B cell (primary cell): ENCODE results near the gene GPHB5. TPM values are rescaled to one million over a fixed set of nuclear protein-coding genes. Genes with fewer than 3 reads are reported as not detected.

Source experiments
- ATAC-seq: fragments of 200-7000 bp; cut with Tn5 transposase; one replicate; pipeline ENCODE4 v1.10.0; 2021; ENCODE audit warnings: low read depth, mild to moderate bottlenecking, moderate number of reproducible peaks, moderate library complexity
- CTCF ChIA-PET: fragments of 350-600 bp; sonication (Branson Sonifier 250); formaldehyde crosslinking; loops from one replicate; lab custom pipeline; 2021; ENCODE audit warnings: antibody characterized with exemption, inconsistent platforms; lab: Charles Lee
- POLR2A ChIA-PET: fragments of 350-600 bp; sonication (Branson Sonifier 250); formaldehyde crosslinking; loops from one replicate; lab custom pipeline; 2021; ENCODE audit warnings: antibody characterized with exemption; lab: Charles Lee
- DNase-seq: peaks from one replicate; pipeline ENCODE4 v3.0.0; 2013
- H2AFZ ChIP-seq: 2 replicates; pipeline ENCODE4 v1.6.1; 2012; ENCODE audit warnings: mild to moderate bottlenecking, low read depth, low read length; ENCODE audit not compliant: insufficient read depth, poor library complexity, severe bottlenecking
- H3K27ac ChIP-seq, 2 donors: 1 replicate in 1 of 2; 2 replicates in 1 of 2; pipeline ENCODE4 v1.5.1; 2012 to 2013; ENCODE audit warnings: low read length in 2 of 2, mild to moderate bottlenecking in 2 of 2, moderate library complexity in 1 of 2
- H3K27me3 ChIP-seq, 4 experiments: fragments of 200-600 bp in 1 of 4; sonication (generic) in 1 of 4; replicated peaks in 1 of 4; 1 replicate in 2 of 4; 2 replicates in 2 of 4; pipeline versions ENCODE4 v1.6.1 to v1.7.0; 2013 to 2016; ENCODE audit warnings: low read length in 3 of 4, mild to moderate bottlenecking in 2 of 4, mixed read lengths in 1 of 4, moderate library complexity in 1 of 4; ENCODE audit not compliant: insufficient read depth in 4 of 4, control insufficient read depth in 3 of 4; ENCODE audit errors: control extremely low read depth in 1 of 4
- H3K36me3 ChIP-seq, 2 experiments: replicated peaks in 1 of 2; 1 replicate in 1 of 2; 2 replicates in 1 of 2; pipeline versions ENCODE4 v1.6.1 to v1.7.1; 2013; ENCODE audit warnings: low read length in 1 of 2; ENCODE audit not compliant: insufficient read depth in 2 of 2, control insufficient read depth in 1 of 2; ENCODE audit errors: control extremely low read depth in 1 of 2, extremely low read depth in 1 of 2
- H3K4me1 ChIP-seq, 2 donors: fragments of 200-600 bp in 1 of 2; sonication (generic) in 1 of 2; 1 replicate in 1 of 2; 2 replicates in 1 of 2; pipeline versions ENCODE4 v1.5.1 to v1.6.1; 2013 to 2017; ENCODE audit warnings: low read length in 2 of 2; ENCODE audit not compliant: control insufficient read depth in 2 of 2, insufficient read depth in 2 of 2
- H3K4me2 ChIP-seq: replicated peaks from 2 replicates; pipeline ENCODE3; 2012; ENCODE audit warnings: mild to moderate bottlenecking, low read depth, low read length; ENCODE audit not compliant: poor library complexity, severe bottlenecking
- H3K4me3 ChIP-seq, 5 experiments: fragments of 200-600 bp in 1 of 5; sonication (generic) in 1 of 5; 1 replicate in 3 of 5; 2 replicates in 2 of 5; pipeline versions ENCODE4 v1.5.1 to v1.7.0; 2011 to 2016; ENCODE audit warnings: low read length in 4 of 5, mild to moderate bottlenecking in 4 of 5, low read depth in 2 of 5, control low read depth in 1 of 5, moderate library complexity in 1 of 5; ENCODE audit not compliant: insufficient read depth in 1 of 5; ENCODE audit errors: control extremely low read depth in 1 of 5, extremely low read depth in 1 of 5
- H3K79me2 ChIP-seq: fragments of 200-600 bp; sonication (generic); one replicate; pipeline ENCODE4 v1.6.0; 2016; ENCODE audit warnings: low read length; ENCODE audit not compliant: control insufficient read depth, insufficient read depth
- H3K9ac ChIP-seq: fragments of 200-600 bp; sonication (generic); 2 replicates; pipeline ENCODE4 v1.6.1; 2017; ENCODE audit warnings: mild to moderate bottlenecking, low read length, moderate library complexity
- H3K9me3 ChIP-seq, 3 donors: one replicate each; pipeline versions ENCODE4 v1.6.1 to v1.7.1; 2013; ENCODE audit warnings: low read length in 2 of 3; ENCODE audit not compliant: control insufficient read depth in 2 of 3, insufficient read depth in 1 of 3; ENCODE audit errors: control extremely low read depth in 1 of 3
- H4K20me1 ChIP-seq: 2 replicates; pipeline ENCODE4 v1.6.0; 2012; ENCODE audit warnings: mild to moderate bottlenecking, low read length; ENCODE audit not compliant: insufficient read depth, control insufficient read depth, poor library complexity, severe bottlenecking
- H3K27ac Mint-ChIP-seq: one replicate; pipeline ENCODE4 v1.8.0; 2021; ENCODE audit warnings: mixed read lengths
- H3K27me3 Mint-ChIP-seq: one replicate; pipeline ENCODE4 v1.8.0; 2021; ENCODE audit warnings: mixed read lengths
- H3K4me1 Mint-ChIP-seq: one replicate; pipeline ENCODE4 v1.8.0; 2021; ENCODE audit warnings: mixed read lengths
- H3K4me3 Mint-ChIP-seq: one replicate; pipeline ENCODE4 v1.8.0; 2021; ENCODE audit warnings: mixed read lengths
- H3K9me3 Mint-ChIP-seq: one replicate; pipeline ENCODE4 v1.8.0; 2022; ENCODE audit warnings: mixed read lengths; ENCODE audit not compliant: insufficient read depth
- CTCF ChIP-seq: fragments of 200-600 bp; IDR thresholded peaks from one replicate; pipeline ENCODE4 v1.8.0; 2022; ENCODE audit warnings: antibody characterized with exemption, mild to moderate bottlenecking
- EZH2 ChIP-seq: IDR thresholded peaks from 2 replicates; pipeline ENCODE4 v1.6.1; 2012; ENCODE audit warnings: borderline replicate concordance, low read depth, mild to moderate bottlenecking, moderate library complexity, low read length; ENCODE audit not compliant: insufficient read depth, poor library complexity, severe bottlenecking
- WGBS: methylation state at CpG from one replicate; pipeline ENCODE4 v1.1.5; 2013; ENCODE audit warnings: missing lambda C conversion rate; ENCODE audit not compliant: insufficient coverage; 5-methylcytosine and 5-hydroxymethylcytosine counted together
- intact Hi-C: fragments of 100-400 bp; cut with micrococcal nuclease; formaldehyde crosslinking; loops from one replicate; pipeline ENCODE4 v1.10.0; 2022
- polyA plus RNA-seq: library from polyadenylated mRNA; depleted of rRNA; stranded (reverse); fragments of >200 nt; gene quantifications from 2 replicates; pipeline ENCODE4 v1.2.3, GENCODE V29; 2012
- total RNA-seq, 2 donors: library from RNA; stranded (reverse); fragments of 120-200 nt in 1 of 2; gene quantifications; 1 replicate in 1 of 2; 2 replicates in 1 of 2; pipeline versions ENCODE4 v1.2.3 to v1.2.4, GENCODE V29; 2013 to 2022

GPHB5 gene
- total and polyA plus RNA-seq, 2 donors (not counting 1 experiment from before 2014, with no cell fraction given) = not detected

GRCh38 chr14:63288853-63289252 is 29.9 kb downstream of the GPHB5 start:
- Histone ChIP-seq H4K20me1 (no peaks in the 10 kb centered on the region), H3K4me2 (no peak overlapping the region), H3K4me3 (no peak overlapping the region), H3K27me3 (peaks cover 0 to 15% (median 7%) of the 10 kb centered on the region in 4 experiments), H3K79me2 (no peaks in the 10 kb centered on the region), H3K4me1 (no peaks in the 10 kb centered on the region), H3K27ac (no peak overlapping the region), H3K36me3 (no peaks in the 10 kb centered on the region), H2AFZ (no peak overlapping the region), H3K9me3 (no peaks in the 10 kb centered on the region), H3K9ac (no peak overlapping the region)
- DNase-seq (no peak), ATAC-seq (no peak)
- no peak for TF ChIP-seq EZH2
- no peak for TF ChIP-seq CTCF
- CTCF ChIA-PET = interaction anchor here (1.0 to 1.7 kb wide), 2 partner anchors 9 to 25 kb away, joined by 3 to 4 read pairs; no protein-coding TSS in a partner anchor
- WGBS = 100% methylated on average over 1 of the region's 1 CpG
- H3K9me3 Mint-ChIP-seq = no peaks in the 10 kb centered on the region
- POLR2A ChIA-PET = no interaction called here
- H3K4me3 Mint-ChIP-seq = no peak overlapping the region
- no peaks in the 10 kb centered on the region for H3K4me1 Mint-ChIP-seq
- H3K27ac Mint-ChIP-seq = no peak overlapping the region
- intact Hi-C loops = no loop called here
- H3K27me3 Mint-ChIP-seq = peaks cover 18% of the 10 kb centered on the region

DNA sequence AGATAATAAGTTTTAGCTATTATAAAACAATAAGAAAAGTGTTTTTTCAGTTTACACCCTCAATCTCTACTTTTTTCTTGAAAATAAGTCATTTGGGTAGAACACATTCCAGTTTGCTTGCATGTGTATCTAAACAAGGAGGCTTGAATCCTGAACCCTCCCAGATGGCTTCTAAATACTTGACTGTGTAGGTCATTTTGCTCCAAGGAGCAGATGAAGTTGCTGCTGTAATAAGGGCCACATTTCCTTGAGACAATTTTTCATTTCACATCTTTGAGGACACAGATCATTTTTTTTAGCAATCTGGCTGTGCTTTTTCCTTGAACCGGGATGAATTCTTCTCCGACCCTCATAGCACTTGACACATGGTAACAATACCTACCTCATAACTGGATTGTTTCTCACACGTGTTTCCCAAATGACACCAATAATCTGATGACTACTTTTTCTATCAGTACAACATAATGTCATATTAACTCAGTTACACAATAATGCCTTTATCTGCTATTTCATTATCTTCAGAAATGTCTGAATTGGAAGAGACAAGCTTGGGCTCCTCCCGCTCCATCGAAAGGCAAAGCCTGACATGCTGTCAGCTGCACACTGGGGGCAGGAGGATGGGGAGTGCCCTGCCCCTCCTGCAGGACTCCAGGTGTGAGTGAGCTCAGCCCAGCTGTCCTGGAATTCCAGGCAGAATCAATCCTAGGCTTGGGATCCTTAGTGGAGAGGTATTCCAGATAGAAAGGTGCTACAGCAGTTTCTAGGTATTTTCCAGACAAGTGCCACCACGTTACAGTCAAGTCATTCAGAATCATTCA is 30.9 kb downstream of the GPHB5 start:
- CTCF ChIA-PET = interaction anchor here (1.7 kb wide), 2 partner anchors 8 to 12 kb away, joined by 4 to 5 read pairs; no protein-coding TSS in a partner anchor

More for the DNA sequence above, 30.9 kb downstream of the GPHB5 start:
- H3K27me3 ChIP-seq = peaks cover 0 to 15% (median 9%) of the 10 kb centered on the region in 4 experiments
- intact Hi-C loops = no loop called here
- TF ChIP-seq EZH2 (no peak), CTCF (no peak)
- Mint-ChIP-seq H3K27ac (no peak overlapping the region), H3K4me3 (no peak overlapping the region), H3K9me3 (no peaks in the 10 kb centered on the region), H3K4me1 (no peaks in the 10 kb centered on the region), H3K27me3 (peaks cover 13% of the 10 kb centered on the region)
- H3K4me2 ChIP-seq = no peak overlapping the region
- no peaks in the 10 kb centered on the region for H3K79me2 ChIP-seq
- H3K4me1 ChIP-seq = no peaks in the 10 kb centered on the region
- no peak for ATAC-seq
- no peaks in the 10 kb centered on the region for H3K36me3 ChIP-seq
- POLR2A ChIA-PET = no interaction called here
- no peak overlapping the region for H3K9ac ChIP-seq
- WGBS = 100% methylated on average over 4 of the region's 6 CpGs
- no peak for DNase-seq
- no peaks in the 10 kb centered on the region for H4K20me1 ChIP-seq
- H3K27ac ChIP-seq = no peak overlapping the region
- no peaks in the 10 kb centered on the region for H3K9me3 ChIP-seq
- H2AFZ ChIP-seq = no peak overlapping the region
- H3K4me3 ChIP-seq = no peak overlapping the region
